ENCODE data around the gene MBNL2.

DNA sequence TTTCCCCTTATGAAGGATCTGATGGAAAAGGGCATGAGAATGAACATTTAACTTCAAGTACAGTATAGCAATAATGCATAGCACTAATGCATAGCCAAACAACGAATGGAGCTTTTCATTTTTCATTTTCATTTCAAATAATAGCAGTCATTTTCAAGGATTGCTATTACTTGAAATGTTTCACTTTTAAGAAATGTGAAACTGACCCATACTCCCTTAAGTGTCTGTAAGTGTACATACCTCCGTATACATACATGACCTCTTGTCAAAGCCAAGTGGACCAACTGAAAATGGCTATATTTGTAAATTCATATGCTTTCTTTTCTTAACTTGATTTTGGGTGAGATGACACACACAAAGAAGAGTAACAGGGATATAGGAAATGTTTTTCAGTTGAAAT, 215.6 kb downstream of the MBNL2 start:
- TF ChIP-seq, protein P1, sequence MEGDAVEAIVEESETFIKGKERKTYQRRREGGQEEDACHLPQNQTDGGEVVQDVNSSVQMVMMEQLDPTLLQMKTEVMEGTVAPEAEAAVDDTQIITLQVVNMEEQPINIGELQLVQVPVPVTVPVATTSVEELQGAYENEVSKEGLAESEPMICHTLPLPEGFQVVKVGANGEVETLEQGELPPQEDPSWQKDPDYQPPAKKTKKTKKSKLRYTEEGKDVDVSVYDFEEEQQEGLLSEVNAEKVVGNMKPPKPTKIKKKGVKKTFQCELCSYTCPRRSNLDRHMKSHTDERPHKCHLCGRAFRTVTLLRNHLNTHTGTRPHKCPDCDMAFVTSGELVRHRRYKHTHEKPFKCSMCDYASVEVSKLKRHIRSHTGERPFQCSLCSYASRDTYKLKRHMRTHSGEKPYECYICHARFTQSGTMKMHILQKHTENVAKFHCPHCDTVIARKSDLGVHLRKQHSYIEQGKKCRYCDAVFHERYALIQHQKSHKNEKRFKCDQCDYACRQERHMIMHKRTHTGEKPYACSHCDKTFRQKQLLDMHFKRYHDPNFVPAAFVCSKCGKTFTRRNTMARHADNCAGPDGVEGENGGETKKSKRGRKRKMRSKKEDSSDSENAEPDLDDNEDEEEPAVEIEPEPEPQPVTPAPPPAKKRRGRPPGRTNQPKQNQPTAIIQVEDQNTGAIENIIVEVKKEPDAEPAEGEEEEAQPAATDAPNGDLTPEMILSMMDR (IDR thresholded peaks at IDR 0.05): no peak
- TF ChIP-seq POLR2A (IDR thresholded peaks at IDR 0.05): no peak
- TF ChIP-seq POLR2AphosphoS5 (IDR thresholded peaks at IDR 0.05): no peak
